HG02763 (cell line): ENCODE data around the gene OGFOD1.
"Not testable (repeated sequence)": the region's sequence is repeated elsewhere in the genome, so short reads cannot be mapped to it uniquely, and the experiment has no call there.

ENCODE experiments used
- ATAC-seq: cut with Tn5 transposase; IDR thresholded peaks from one replicate; pipeline ENCODE4 v1.9.1; 2021; ENCODE audit warnings: mild to moderate bottlenecking, moderate library complexity; ENCODE audit not compliant: unreplicated experiment

OGFOD1 gene

DNA sequence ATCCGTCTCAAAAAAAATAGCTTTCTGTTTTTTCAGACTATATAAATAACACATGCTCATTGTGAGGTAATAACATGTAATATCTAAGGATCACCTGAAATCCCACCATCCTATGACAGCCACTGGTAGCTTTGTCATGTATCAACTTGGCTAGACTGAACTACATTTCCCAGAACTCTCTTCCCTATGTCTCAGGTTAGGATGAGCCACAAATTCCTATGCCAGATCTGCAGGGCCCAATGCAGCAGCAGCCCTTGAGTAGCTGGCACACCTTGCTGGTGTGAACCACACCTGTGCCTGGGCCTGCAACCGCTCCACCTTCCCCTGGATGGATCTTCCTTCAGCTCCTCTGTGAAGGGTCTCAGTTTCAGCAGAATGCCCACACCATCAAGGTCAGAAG is 28.1 kb downstream of the OGFOD1 start:
- ATAC-seq = no peak

DNA sequence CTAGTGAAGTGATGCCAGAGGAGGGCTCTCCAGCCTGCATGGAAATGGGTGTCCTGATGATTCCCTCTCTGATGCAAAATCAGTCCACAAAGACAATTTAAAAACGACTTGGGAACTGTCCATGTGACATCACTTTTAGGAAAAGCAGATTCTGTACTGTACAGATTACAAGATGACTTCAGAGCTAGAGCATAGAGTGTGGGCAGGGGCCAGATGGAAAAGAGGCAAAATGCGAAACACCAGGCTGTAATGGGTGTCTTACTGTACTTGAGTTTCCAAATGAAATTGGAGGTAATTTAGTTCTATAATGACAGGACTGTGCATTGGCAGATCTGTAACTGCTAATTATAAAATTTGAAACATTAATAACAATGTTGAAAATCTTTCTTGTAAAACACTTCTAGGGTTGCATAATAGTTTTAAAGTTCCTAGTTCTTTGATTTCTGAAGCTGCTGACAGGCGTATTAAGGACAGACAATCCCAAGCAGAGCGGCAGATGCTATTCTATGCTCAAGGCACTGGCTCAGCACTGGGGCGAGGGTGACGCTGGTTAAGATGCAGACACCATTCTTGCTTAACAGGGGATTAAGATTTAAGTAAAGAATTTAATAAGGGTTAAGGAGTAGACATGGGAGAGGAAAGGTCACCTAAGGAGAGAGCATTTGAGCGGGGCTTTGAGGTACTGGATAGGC is 29.6 kb downstream of the OGFOD1 start:
- no peak for ATAC-seq

DNA sequence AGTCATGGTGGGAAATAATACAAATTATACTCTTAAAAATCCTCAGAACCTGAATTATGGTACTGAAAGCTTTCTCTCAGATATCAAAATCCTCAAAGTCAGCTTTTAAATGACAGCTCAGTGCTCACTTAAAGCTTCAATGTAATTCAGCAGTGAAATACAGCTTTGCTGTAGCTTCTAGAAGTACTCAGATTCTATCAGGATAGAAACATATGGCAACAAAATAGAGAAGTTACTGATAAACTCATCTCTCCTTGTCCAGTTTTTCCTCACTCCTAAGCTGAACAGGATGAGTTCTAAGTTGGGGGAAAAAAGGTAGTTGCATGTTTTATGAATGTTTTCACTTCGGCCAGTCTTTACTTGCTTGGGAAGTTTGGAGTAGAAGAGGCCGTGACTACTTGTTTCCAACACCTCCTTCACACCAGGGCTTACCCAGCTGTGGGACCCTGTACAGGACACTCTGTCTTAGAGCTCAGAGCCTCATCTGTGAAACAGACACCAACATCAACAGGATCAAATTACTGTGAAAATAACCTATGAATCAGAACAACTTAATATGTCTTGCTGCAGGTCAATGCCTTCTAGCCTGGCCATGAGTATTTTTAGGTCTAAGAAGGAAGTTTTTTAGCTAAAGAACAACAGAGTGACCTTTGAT is 30.2 kb downstream of the OGFOD1 start:
- ATAC-seq = no peak

DNA sequence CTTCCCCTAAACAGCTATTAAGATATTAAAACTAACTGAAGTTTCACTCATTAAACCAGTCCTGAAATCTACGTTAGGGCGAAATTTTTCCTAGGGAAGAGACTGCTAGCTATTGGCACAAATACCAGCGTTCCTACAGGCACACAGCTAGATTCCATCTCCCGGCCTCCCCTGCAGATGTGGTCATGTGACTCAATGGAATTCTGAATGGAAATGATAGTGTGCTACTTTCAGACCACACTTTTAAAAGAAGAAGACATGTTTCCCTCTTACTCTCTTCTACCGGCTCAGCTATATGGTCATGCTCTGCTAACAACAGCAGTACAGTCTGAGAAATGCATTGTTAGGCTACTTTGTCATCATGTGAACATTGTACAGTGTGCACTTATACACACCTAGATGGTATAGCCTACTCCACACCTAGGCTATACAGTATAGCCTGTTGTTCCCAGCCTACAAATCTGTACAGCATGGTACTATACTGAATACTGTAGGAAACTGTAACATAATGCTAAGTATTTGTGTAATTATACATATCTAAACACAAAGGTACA is 31.4 kb downstream of the OGFOD1 start:
- no peak for ATAC-seq

DNA sequence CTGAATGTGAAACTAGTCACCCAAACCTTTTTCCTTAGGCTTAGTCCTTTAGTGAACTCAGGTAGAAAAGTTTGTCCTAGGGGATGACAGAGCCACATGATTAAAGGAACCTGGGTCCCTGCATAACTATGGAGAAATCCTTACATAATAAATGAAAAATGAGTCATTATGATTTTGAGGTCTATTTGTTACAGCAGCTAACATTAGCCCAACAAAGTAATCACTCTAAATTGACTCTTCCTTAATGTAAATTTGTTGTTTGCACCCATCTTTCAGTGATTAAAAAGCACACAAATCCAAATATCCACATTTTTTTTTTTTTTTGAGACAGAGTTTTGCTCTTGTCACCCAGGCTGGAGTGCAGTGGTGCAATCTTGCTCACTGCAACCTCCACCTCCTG is 32.0 kb downstream of the OGFOD1 start:
- ATAC-seq = no peak

DNA sequence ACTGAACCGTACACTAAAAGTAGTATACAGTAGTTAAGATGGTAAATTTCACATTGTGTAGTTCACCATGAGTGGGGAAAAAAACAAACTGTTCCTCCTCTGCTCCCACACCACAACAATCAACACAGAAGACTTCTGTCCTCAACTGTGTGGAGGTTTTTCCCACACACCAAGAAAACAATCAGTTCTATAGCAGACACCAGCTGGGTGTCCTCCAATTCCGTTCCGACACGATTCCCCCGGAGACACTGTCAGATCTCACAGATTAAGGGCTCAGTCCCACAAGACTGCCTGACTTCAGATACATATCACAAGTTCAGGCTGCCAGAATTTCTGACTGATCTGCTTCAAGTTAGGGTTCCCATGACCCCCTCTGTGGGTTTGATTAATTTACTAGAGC is 36.7 kb downstream of the OGFOD1 start:
- no peak for ATAC-seq

DNA sequence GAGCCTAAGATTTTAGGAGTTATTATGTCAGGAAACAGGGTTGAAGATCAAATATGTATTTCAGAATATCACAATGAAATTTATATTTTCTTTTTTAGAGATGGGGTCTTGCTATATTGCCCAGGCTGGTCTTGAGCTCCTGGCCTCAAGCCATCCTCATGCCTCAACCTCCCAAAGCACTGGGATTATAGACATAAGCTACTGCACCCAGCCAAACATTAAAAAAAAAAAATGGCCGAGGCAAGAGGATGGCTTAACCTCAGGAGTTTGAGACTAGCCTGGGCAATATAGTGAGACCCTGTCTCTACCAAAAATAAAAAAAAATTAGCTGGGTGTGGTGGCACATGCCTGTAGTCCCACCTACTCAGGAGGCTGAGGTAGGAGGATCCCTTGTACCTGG is 37.5 kb downstream of the OGFOD1 start:
- ATAC-seq = not testable (repeated sequence)

DNA sequence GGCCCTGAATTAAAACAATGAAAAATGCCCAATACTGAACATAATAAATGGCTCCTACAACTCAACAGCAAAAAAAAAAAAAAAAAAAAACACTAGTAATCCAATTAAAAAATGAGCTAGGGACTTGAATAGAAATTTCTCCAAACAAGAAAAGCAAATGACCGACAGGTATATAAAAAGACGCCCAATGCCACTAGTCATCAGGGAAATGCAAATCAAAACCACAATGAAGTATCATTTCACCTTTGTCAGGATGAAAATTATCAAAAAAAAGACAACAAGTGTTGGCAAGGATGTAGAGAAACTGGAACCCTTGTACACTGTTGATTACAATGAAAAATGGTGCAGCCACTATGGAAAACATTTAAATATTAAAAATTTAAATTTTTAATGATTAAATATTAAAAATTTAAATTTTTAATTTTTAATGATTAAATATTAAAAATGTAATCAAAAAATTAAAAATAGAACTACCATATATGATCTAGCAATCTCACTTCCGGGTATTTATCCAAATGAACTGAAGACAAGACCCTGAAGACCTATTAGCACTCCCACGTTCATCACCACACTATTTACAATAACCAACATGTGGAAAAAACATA is 40.4 kb downstream of the OGFOD1 start:
- ATAC-seq = no peak

DNA sequence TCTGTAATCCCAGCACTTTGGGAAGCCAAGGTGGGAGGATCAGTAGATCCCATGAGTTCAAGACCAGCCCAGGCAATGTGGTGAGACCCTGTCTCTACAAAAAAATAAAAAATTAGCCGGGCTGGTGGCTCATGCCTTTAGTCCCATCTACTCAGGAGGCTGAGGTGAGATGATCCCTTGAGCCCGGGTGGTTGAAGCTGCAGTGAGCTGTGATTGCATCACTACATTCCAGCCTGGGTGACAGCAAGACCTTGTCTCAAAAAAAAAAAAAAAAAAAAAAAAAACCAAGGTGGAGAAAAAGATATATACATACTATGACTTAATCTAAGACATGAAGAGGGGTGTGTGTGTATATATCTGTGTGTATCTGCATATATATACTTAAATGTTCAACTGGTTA is 41.8 kb downstream of the OGFOD1 start:
- no peak for ATAC-seq

DNA sequence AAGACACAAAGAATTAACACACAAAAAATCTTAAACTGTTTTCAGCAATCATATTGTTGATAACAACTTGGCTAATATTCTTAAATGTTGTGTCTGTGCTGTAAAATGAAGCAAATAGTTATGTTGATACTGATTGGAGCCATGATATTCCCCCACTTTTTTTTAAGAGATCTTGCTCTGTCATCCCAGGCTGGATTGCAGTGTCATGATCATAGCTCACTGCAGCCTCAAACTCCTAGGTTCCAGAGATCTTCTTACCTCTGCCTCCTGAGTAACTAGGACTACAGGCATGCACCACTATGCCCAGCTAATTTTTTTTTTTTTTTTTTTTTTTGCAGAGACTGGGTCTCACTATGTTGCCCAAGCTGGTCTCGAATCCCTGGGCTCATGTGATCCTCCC is 42.5 kb downstream of the OGFOD1 start:
- no peak for ATAC-seq

DNA sequence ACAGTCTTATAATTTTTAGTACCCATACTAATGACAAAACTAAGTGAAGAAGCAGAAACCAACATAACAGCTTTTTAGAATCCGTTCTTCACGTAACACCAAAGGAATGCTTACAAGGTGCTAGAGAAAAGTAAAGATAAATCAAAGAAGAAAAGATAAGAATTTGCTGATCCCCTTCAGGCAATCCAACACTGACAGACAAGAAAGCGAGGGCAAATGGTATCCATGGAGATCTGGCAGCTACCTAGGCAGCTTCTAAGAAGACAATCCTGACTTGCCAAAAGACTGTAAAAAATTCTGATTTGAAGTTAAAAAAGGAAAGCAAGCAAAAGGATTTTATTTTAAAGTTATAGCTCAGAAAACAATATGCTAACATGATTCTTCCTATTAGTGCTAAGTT is 53.8 kb downstream of the OGFOD1 start:
- no peak for ATAC-seq

DNA sequence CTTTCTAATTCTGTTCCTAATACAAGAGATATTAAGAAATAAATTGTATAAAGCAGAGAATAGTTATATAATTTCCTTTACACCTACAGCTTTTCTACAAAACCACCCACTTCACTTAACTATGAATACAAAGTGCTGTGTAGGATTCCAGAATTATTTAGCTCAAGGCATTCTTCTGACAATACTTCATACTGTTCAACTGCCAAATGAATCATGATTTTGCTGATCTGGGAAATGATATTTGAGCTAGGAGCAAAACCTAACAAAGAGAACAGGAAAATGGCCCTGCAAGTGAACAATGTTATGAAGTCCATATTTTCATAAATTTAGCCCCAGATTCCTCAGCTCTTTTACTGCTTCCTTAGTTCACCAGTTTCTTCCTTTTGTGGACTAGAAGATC is 55.6 kb downstream of the OGFOD1 start:
- no peak for ATAC-seq

DNA sequence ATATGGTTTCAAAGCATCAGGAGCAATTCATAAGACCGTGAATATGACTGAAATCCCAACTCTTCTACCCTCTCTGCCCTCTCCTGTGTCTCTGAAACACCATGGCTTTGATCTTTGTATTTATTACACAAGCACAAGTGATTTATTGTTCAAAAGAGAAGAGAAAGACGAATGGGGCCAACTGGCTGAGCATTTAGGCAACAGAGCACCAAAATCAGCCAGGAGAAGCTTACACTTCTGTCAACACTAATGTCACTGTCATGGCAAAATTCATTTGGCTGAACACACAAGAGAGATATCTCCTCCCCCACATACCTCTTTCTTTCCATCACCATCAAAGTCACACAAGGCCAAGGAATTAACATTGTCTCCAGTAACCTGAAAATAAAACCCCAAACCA is 59.2 kb downstream of the OGFOD1 start:
- ATAC-seq = no peak

DNA sequence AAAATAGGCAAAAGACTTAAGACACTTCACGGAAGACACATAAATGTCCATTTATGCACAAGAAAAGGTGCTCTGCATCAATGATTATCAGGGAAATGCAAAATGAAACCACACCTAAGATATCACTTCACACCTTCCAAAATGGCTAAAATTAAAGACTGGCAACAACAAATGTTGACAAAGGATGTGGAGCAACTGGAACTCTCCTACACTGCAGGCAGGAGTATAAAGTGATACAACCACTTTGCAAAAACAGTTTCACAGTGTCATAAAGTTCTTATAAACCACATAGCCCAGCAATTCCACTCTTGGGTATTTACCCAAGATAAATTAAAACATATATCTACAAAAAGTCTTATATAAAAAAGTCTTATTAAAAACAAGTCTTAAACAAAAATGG is 60.7 kb downstream of the OGFOD1 start:
- ATAC-seq = no peak

DNA sequence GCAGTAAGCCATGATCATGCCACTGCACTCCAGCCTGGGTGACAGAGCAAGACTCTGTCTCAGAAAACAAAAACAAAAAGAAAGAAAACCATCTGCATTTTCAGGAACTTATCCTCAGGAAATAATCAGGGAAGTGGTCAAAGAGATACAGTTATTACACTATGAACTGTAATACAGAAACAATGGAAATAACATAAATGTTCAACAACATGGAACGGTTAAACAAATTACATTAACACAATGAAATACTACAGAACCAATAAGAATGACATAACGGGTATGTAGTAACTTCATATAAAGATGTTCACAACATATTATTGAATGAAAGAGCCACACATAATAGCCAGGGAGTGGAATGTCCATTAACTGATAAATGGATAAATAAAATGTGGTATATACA is 61.7 kb downstream of the OGFOD1 start:
- ATAC-seq = no peak

DNA sequence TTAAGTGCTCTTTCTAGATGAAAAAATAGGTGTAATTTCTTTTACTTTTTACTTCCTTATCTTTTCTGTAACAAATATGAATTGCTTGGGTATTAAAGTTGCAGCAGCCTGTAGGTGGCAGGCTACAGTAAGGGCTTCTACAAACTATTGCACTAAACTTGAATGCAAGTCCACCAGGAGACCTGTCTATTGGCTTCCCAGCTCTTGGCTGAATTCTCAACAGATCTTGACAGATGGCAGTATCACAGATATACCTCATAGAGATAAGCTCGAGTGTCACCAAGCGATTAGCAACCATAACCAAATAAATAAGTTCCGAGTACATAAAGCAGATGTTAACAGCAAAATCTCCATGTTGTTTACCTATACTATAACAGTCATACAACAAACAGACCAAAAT is 62.6 kb downstream of the OGFOD1 start:
- no peak for ATAC-seq

DNA sequence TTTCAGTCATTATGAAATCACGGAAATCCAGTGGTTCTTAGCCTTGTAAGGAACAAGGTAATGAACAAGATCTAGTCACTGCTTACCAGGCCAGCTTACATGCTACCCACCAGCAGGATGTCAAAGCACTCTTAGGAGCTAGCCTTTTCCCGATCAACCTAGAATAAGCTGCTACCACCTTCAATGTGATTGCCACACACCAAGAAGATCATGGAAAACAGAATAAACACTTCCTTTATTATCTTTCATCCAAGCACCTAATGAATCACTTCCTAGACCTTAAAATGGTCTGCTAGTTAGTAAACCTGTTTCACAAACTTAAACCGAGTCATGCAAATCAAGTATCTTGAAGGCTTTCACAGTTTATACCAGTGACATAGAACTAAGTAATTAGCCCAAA is 63.5 kb downstream of the OGFOD1 start:
- ATAC-seq = no peak

DNA sequence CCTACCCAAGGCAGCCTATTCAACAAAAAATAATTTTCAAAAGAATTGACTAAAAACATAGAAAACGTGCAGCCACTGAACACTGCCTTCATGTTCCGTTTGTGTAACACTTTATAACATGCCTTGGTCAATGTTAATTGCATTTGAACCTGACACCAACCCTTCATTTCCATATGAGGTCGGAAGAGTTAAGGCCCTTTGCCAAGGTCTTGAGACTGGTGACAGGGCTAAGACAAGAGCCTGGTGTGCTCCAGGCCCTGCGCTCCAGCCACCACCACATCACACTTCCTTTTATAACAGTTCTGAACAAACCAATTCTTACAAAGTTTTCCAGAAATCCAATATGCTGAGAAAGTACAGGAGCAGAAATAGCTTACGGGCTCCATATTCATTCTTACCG is 64.3 kb downstream of the OGFOD1 start:
- no peak for ATAC-seq

DNA sequence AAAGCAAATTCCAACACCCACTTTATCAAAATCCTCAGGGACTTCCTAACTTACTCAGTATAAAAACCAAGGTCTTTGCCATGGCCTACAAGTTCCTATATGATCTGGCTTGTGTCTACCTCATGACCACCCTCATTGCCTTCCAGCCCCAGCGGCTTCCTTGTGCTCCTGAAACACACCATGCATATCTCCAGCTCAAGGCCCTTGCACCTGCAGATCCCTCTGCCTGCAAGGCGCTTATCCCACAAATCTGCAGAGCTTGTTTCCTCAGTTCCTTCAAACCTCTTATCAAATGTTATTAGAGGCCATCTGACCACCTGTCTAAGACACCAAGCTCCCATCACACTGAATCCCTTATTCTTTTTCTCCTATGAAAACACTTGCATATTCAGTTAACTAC is 65.9 kb downstream of the OGFOD1 start:
- ATAC-seq = no peak

DNA sequence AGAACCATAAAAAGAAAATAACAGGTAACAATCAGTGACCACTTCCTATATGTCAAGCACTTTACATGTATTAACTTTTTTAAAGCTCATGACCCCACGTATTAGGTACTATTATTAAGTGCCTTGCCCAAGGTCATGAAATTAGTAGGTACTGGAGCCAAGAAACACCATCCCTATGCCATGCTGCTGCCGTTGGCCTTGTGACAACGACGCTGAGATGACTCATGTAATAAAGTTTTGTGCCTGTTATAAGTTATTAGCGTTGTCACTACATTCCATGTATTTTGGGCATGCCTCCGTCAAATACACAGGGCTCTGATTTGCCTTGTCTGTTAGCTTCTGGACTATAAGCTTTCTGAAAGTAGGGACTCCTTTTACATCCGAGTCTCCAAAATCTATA is 67.1 kb downstream of the OGFOD1 start:
- no peak for ATAC-seq

DNA sequence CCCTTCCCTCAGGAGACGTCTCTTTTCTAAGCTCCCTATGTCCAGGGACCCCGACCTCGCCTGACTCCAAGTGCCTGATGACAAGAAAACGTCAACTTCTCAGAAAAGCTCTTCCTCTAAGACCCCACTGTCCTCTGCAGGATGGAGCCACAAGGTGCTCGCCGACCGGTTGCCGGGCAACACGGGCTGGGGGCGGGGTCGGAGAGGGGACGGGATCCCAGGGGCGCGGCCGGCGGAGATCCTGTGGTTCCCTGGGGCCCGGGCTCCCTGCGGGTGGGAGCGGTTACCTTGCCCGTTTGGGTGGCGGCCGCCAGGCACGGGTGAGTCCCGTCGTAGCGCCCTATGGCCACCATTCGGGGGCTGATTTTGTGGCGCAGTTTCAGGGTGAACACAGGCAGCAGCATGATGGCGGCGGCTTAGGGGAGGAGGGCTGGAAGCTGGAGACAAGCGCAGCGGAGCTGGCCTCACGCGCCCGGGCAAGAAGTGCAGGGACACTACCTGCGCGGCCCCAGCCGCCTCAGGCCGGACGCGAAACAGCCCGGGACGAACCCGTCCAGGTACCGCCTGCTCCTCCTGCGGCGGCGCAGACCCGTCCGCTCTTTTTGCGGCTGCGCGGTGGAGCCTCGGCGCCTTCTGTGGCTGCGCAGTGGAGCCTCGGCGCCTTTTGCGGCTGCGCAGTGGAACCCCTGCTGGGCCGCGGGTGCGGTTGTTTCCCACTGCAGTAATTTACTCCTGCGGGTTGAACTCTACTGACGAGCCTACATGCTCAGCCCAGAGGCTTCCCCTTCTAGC is 68.3 kb downstream of the OGFOD1 start, which contains the start of gene BBS2:
Gene BBS2 (minus strand): TSS at position 566 of the 792 bp plus-strand sequence. CDS start 162 bp downstream, at position 404.
- peak; percentile 85 for ATAC-seq
